ENCODE results near the gene KIRREL3.

Gene KIRREL3

GRCh38 chr11:126413843-126414405 lies 586.6 kb downstream of the KIRREL3 start:
- Mint-ChIP-seq H3K9me3 (no peaks in the 10 kb centered on the region), H3K27me3 (no peaks in the 10 kb centered on the region), H3K27ac (no peak overlapping the region), H3K4me3 (no peak overlapping the region), H3K4me1 (ENCODE audit: low read depth) (peaks cover 10% of the 10 kb centered on the region), H3K36me3 (ENCODE audit: low read depth) (peaks cover 6% of the 10 kb centered on the region)
- no peak for DNase-seq

- Mint-ChIP-seq H3K27ac (no peak overlapping the region), H3K9me3 (no peaks in the 10 kb centered on the region), H3K36me3 (ENCODE audit: low read depth) (peaks cover 7% of the 10 kb centered on the region), H3K4me3 (no peak overlapping the region), H3K4me1 (ENCODE audit: low read depth) (peaks cover 10% of the 10 kb centered on the region), H3K27me3 (no peaks in the 10 kb centered on the region)
- DNase-seq, result no peak
Observed at GRCh38 chr11:126413426-126413825, 587.1 kb downstream of the KIRREL3 start.

GRCh38 chr11:126411971-126412381 lies 588.6 kb downstream of the KIRREL3 start:
- Mint-ChIP-seq H3K27ac (no peak overlapping the region), H3K27me3 (no peaks in the 10 kb centered on the region), H3K9me3 (no peaks in the 10 kb centered on the region), H3K4me3 (no peak overlapping the region), H3K4me1 (ENCODE audit: low read depth) (peaks cover 10% of the 10 kb centered on the region), H3K36me3 (ENCODE audit: low read depth) (peaks cover 14% of the 10 kb centered on the region)
- no peak for DNase-seq

GRCh38 chr11:126410649-126411048 lies 589.9 kb downstream of the KIRREL3 start:
- DNase-seq, result no peak
- H3K36me3 Mint-ChIP-seq (ENCODE audit: low read depth), result peaks cover 14% of the 10 kb centered on the region
- H3K4me1 Mint-ChIP-seq (ENCODE audit: low read depth), result no peaks in the 10 kb centered on the region
- no peaks in the 10 kb centered on the region for H3K9me3 Mint-ChIP-seq
- H3K27ac Mint-ChIP-seq, result no peak overlapping the region
- H3K4me3 Mint-ChIP-seq, result no peak overlapping the region
- H3K27me3 Mint-ChIP-seq, result no peaks in the 10 kb centered on the region

- Mint-ChIP-seq H3K4me3 (no peak overlapping the region), H3K27ac (no peak overlapping the region), H3K4me1 (ENCODE audit: low read depth) (no peaks in the 10 kb centered on the region), H3K9me3 (no peaks in the 10 kb centered on the region), H3K36me3 (ENCODE audit: low read depth) (peaks cover 14% of the 10 kb centered on the region), H3K27me3 (no peaks in the 10 kb centered on the region)
- no peak for DNase-seq
Observed at GRCh38 chr11:126409620-126409985, 591.0 kb downstream of the KIRREL3 start.

- no peak for DNase-seq
- H3K36me3 Mint-ChIP-seq (ENCODE audit: low read depth), result peaks cover 14% of the 10 kb centered on the region
- H3K27me3 Mint-ChIP-seq, result no peaks in the 10 kb centered on the region
- H3K4me1 Mint-ChIP-seq (ENCODE audit: low read depth), result no peaks in the 10 kb centered on the region
- no peak overlapping the region for H3K4me3 Mint-ChIP-seq
- no peaks in the 10 kb centered on the region for H3K9me3 Mint-ChIP-seq
- no peak overlapping the region for H3K27ac Mint-ChIP-seq
Observed at GRCh38 chr11:126408901-126409619, 591.5 kb downstream of the KIRREL3 start.

GRCh38 chr11:126408496-126408895 lies 592.1 kb downstream of the KIRREL3 start:
- no peak for DNase-seq
- no peak overlapping the region for H3K4me3 Mint-ChIP-seq
- no peaks in the 10 kb centered on the region for H3K27me3 Mint-ChIP-seq
- no peaks in the 10 kb centered on the region for H3K4me1 Mint-ChIP-seq (ENCODE audit: low read depth)
- H3K9me3 Mint-ChIP-seq, result no peaks in the 10 kb centered on the region
- H3K27ac Mint-ChIP-seq, result no peak overlapping the region
- H3K36me3 Mint-ChIP-seq (ENCODE audit: low read depth), result peaks cover 14% of the 10 kb centered on the region

- peaks cover 14% of the 10 kb centered on the region for H3K36me3 Mint-ChIP-seq (ENCODE audit: low read depth)
- H3K9me3 Mint-ChIP-seq, result no peaks in the 10 kb centered on the region
- H3K27me3 Mint-ChIP-seq, result no peaks in the 10 kb centered on the region
- H3K4me1 Mint-ChIP-seq (ENCODE audit: low read depth), result no peaks in the 10 kb centered on the region
- no peak overlapping the region for H3K4me3 Mint-ChIP-seq
- no peak overlapping the region for H3K27ac Mint-ChIP-seq
- no peak for DNase-seq
Observed at GRCh38 chr11:126407682-126408288, 592.8 kb downstream of the KIRREL3 start.

- no peak overlapping the region for H3K27ac Mint-ChIP-seq
Observed at GRCh38 chr11:126407101-126407521, 593.5 kb downstream of the KIRREL3 start.

GRCh38 chr11:126406368-126406767 lies 594.2 kb downstream of the KIRREL3 start:
- no peak for DNase-seq
- no peaks in the 10 kb centered on the region for H3K4me1 Mint-ChIP-seq (ENCODE audit: low read depth)
- no peaks in the 10 kb centered on the region for H3K27me3 Mint-ChIP-seq
- no peak overlapping the region for H3K4me3 Mint-ChIP-seq
- no peaks in the 10 kb centered on the region for H3K9me3 Mint-ChIP-seq
- no peak overlapping the region for H3K27ac Mint-ChIP-seq
- peaks cover 14% of the 10 kb centered on the region for H3K36me3 Mint-ChIP-seq (ENCODE audit: low read depth)

More at GRCh38 chr11:126407101-126407521, 593.5 kb downstream of the KIRREL3 start:
- Mint-ChIP-seq H3K4me3 (no peak overlapping the region), H3K9me3 (no peaks in the 10 kb centered on the region), H3K27me3 (no peaks in the 10 kb centered on the region), H3K4me1 (ENCODE audit: low read depth) (no peaks in the 10 kb centered on the region), H3K36me3 (ENCODE audit: low read depth) (peaks cover 14% of the 10 kb centered on the region)
- DNase-seq, result no peak

GRCh38 chr11:126405906-126406305 lies 594.7 kb downstream of the KIRREL3 start:
- Mint-ChIP-seq H3K9me3 (no peaks in the 10 kb centered on the region), H3K4me1 (ENCODE audit: low read depth) (no peaks in the 10 kb centered on the region), H3K4me3 (no peak overlapping the region), H3K36me3 (ENCODE audit: low read depth) (peaks cover 14% of the 10 kb centered on the region), H3K27me3 (no peaks in the 10 kb centered on the region), H3K27ac (no peak overlapping the region)
- DNase-seq, result no peak

GRCh38 chr11:126405374-126405773 lies 595.2 kb downstream of the KIRREL3 start:
- H3K4me1 Mint-ChIP-seq (ENCODE audit: low read depth), result no peaks in the 10 kb centered on the region
- H3K36me3 Mint-ChIP-seq (ENCODE audit: low read depth), result peaks cover 14% of the 10 kb centered on the region
- no peaks in the 10 kb centered on the region for H3K9me3 Mint-ChIP-seq
- H3K4me3 Mint-ChIP-seq, result no peak overlapping the region
- no peaks in the 10 kb centered on the region for H3K27me3 Mint-ChIP-seq
- no peak overlapping the region for H3K27ac Mint-ChIP-seq
- DNase-seq, result no peak

- no peak for DNase-seq
- peaks cover 12% of the 10 kb centered on the region for H3K36me3 Mint-ChIP-seq (ENCODE audit: low read depth)
- H3K27ac Mint-ChIP-seq, result no peak overlapping the region
- no peaks in the 10 kb centered on the region for H3K4me1 Mint-ChIP-seq (ENCODE audit: low read depth)
- no peak overlapping the region for H3K4me3 Mint-ChIP-seq
- H3K27me3 Mint-ChIP-seq, result no peaks in the 10 kb centered on the region
- H3K9me3 Mint-ChIP-seq, result no peaks in the 10 kb centered on the region
Observed at GRCh38 chr11:126404367-126404766, 596.2 kb downstream of the KIRREL3 start.

- DNase-seq, result no peak
- H3K4me1 Mint-ChIP-seq (ENCODE audit: low read depth), result no peaks in the 10 kb centered on the region
- no peaks in the 10 kb centered on the region for H3K9me3 Mint-ChIP-seq
- no peak overlapping the region for H3K27ac Mint-ChIP-seq
- no peaks in the 10 kb centered on the region for H3K27me3 Mint-ChIP-seq
- no peak overlapping the region for H3K4me3 Mint-ChIP-seq
- H3K36me3 Mint-ChIP-seq (ENCODE audit: low read depth), result peaks cover 7% of the 10 kb centered on the region
Observed at GRCh38 chr11:126403658-126404057, 596.9 kb downstream of the KIRREL3 start.

- Mint-ChIP-seq H3K27me3 (no peaks in the 10 kb centered on the region), H3K4me3 (no peak overlapping the region), H3K36me3 (ENCODE audit: low read depth) (peaks cover 5% of the 10 kb centered on the region), H3K9me3 (no peaks in the 10 kb centered on the region), H3K4me1 (ENCODE audit: low read depth) (no peaks in the 10 kb centered on the region), H3K27ac (no peak overlapping the region)
- DNase-seq, result no peak
Observed at GRCh38 chr11:126403022-126403581, 597.5 kb downstream of the KIRREL3 start.

Measured in activated T-cell treated with anti-CD3 and anti-CD28 coated beads, Interleukin-2, amount 50 U/mL, for 24 hours (primary cell).